Fibroblast of lung (primary cell): ENCODE results near the gene SH3YL1.

Experiments used
- CTCF ChIP-seq, 2 donors: IDR thresholded peaks in 1 of 2; conservative IDR thresholded peaks in 1 of 2; 1 replicate in 1 of 2; 2 replicates in 1 of 2; pipeline ENCODE4 v1.5.1; 2011 to 2012; ENCODE audit warnings: low read length in 2 of 2, control low read depth in 1 of 2, inconsistent platforms in 1 of 2, low read depth in 1 of 2, mild to moderate bottlenecking in 1 of 2
- EZH2 ChIP-seq: IDR thresholded peaks from 2 replicates; pipeline ENCODE4 v1.5.1; 2012; ENCODE audit warnings: low read length, control low read depth, mild to moderate bottlenecking; ENCODE audit errors: missing control alignments

GRCh38 chr2:238869-239268 lies 25.0 kb downstream of the SH3YL1 start:
- no peak for TF ChIP-seq CTCF (conservative IDR thresholded peaks at IDR 0.05 in 1 of 2, IDR thresholded peaks at IDR 0.05 in 1 of 2; ENCODE audit: low read depth in 1 of 2, low read length in 2 of 2)
- no peak for TF ChIP-seq EZH2
